HG02623 (cell line): ENCODE data around the gene OR1L6.

ENCODE experiments used
- ATAC-seq: cut with Tn5 transposase; IDR thresholded peaks from one replicate; pipeline ENCODE4 v1.9.1; 2021; ENCODE audit warnings: moderate library complexity; ENCODE audit not compliant: unreplicated experiment

Gene OR1L6, protein sequence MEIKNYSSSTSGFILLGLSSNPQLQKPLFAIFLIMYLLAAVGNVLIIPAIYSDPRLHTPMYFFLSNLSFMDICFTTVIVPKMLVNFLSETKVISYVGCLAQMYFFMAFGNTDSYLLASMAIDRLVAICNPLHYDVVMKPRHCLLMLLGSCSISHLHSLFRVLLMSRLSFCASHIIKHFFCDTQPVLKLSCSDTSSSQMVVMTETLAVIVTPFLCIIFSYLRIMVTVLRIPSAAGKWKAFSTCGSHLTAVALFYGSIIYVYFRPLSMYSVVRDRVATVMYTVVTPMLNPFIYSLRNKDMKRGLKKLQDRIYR

DNA sequence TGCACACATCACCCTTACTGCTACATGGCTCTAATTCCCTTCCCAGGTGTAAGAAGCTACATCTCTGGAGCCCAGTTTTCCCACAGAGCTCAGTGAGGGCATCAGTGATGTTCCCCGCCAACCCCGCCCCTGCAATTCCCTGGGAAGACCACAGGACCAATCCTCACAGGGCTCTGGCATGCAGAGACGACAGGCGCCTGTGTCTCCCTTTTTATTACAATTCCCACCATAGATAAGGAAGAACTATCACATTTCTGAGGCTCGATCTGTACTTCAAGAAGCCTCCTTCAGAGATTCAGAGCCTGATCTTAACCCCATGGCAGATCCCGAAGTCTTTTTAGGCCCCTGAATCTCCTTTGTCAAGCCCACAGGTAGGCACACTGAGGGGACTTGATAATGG is at the start of gene OR1L6:
TSS of gene OR1L6 (plus strand) at position 301 of the 400 bp plus-strand sequence. CDS start 7,545 bp downstream, outside the sequence.
- no peak for ATAC-seq

DNA sequence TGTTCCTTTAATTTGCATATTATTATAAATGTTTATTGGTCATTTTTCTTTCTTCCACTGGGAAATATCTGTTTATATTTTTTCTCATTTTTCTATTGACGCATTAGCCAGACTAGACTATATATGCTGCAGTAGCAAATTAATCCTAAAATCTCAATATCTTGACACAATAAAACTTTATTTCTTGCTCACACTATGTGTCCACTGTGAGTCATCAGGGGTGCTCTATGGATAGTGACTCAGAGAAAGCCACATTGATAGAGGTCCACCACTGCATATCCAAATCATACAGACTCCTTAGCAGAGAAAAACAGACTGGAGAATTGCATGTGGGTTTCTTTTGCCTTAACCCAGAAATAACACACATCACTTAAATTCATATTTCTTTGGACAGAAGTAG is 46.4 kb upstream of the OR1L6 start:
- ATAC-seq, result no peak

DNA sequence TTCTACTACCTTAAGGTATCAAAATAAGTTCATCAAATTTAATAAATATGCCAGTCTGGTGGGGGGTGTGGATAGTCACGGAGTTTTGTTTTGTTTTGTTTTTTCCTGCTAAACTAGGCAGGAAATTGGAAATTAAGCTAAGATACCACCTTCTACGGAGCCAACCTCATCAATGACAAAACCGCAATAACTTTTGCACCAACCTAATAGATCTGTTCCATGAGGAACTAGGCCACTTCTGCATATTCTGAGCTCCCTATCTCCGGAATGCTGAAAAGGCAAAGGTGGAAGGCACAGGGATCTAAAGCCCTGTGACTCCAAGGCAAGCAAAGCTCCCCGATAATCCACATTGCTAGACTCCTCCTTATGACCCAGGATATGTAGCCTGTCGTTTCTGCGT is 24.1 kb upstream of the OR1L6 start:
- no peak for ATAC-seq

DNA sequence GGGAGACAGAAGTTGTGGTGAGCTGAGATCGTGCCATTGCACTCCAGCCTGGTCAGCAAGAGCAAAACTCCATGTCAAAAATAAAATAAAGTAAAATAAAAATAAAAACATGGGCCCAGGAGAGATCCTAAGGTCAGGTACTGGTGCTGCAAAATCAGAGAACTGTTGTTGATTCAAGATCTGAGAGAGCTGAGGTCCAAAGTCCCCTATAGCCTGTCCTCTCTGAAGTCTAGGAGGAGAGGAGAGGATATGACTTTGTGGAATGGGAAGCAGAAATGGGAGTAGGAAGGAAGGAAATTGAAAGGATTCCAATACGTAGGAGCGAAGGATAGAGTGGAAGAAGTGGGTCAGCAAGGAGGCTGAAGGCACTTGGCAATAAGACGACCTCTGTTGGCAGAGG is 22.9 kb upstream of the OR1L6 start:
- ATAC-seq, result no peak

DNA sequence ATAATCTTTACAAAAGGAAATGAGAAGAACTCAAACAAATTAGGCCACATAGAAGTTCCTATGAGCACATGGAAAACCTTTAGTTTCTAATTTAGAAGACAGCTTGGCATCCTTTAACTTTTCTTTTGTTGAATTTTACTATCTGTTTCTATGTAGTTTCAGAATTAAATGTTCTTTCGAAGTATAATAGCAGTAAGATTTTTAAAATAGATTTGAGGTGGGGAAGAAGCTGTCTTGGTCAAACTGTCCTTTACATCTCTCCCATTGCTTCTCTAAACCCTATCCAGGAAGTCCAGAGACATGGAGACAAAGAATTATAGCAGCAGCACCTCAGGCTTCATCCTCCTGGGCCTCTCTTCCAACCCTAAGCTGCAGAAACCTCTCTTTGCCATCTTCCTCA is 18.4 kb upstream of the OR1L6 start, which contains the start of gene OR1L4:
TSS of gene OR1L4 (plus strand) at position 301 of the 400 bp plus-strand sequence. CDS start at position 301, 0 bp downstream.
- ATAC-seq, result no peak

DNA sequence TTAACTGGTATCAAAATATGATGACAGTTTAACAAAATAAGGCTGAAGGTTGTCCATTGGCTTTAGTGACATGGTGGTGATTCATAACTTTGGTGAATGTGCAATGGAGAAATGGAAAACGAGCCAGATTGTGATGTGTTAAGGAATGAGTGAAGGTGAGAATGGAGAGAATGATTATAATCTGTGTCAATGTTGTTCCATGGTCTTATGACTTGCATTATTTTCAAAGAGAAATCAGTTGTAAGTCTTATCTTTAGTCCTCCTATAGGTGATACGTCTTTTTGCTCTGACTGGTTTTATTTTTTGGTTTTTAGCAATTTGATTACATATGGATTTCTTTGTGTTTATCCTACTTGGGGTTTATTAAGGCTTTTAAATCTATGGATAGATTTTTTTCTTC is 12.7 kb downstream of the OR1L6 start:
- no peak for ATAC-seq

DNA sequence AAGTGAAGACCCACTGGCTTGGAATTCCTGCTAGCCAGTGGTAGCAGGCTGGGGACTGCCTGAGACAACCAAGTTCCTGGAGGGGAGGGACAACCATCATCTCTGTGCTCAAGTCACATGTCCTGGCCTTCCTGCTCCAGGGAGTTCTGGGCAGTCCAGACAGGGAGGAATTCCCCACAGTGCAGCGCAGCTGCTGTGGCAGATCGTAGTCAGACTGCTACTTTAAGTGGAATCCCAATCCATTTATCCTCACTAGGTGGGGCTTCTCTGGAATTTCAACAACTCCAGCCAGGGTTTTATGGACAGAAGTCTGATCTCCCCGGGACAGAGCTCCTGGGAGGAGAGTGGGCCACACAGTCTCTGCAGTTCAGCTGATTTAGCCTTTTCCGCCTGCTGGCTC is 25.7 kb downstream of the OR1L6 start:
- ATAC-seq, result no peak

DNA sequence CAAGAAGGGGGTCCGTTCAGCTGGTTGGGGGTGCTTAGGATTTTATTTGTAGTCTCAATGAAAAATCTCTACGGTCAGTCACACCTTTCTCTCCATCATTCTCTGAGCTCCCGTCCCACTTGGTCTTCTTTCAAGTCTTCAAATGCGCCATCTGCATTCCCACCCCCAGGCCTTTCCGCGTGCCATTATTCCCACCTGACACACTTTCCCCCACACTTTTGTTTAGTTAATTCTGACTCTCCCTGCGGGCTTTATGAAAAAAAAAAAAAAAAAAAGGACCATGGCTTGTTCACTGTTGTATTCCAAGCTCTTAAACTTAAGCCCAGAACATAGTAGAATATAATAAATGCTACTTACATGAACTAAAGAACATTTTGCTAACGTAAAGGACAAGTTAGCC is 34.9 kb downstream of the OR1L6 start:
- no peak for ATAC-seq

DNA sequence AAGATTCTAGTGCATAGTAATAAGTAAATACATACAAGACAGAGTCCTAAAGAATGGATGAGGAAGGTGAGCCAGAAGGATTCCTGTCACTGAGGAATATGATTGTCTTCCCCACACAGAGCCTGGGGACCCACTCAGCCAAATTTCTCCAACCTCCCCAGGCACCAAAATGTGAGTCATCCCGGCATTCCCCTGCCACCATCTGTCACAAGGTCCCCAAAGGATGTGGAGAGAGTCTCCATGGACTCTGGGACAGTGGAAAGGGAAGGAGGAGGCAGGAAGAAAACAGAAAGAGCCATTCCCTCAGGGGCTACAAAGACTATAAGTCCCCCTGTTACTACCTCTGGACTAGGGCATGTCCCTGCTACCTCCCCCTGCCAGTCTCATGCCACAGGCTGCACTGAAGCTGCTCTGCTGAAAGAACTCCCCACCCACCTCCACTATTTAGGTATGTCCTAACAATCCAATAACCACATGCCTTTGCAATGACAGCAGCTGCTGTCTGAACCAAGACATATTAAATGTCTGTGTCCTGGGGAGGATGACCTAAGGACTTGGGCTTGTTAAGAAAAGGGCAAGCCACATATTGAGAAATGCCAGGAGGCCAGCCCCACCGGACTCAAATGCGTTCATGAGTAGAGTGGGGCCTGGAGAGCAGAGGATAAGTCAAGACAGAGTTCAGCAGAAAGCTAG is 36.0 kb downstream of the OR1L6 start:
- ATAC-seq, result no peak

DNA sequence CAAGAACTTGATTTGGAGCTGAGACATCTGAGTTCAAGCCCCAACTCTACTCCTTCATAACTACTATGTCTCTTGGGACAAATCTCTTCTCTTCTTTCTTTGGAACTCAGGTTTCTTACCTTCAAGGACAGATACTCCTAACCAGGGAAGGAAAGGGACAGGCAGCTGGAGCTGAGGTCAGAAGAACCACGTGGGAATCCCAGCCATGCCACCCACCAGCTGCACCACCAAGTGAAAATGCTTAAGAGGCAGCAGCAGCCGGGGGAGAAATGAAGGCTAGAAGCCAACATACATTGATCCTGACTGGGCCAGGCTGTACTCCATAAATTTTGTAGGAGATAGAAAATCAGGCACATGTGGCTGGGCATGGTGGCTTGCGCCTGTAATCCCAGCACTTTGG is 37.1 kb downstream of the OR1L6 start:
- ATAC-seq, result no peak

DNA sequence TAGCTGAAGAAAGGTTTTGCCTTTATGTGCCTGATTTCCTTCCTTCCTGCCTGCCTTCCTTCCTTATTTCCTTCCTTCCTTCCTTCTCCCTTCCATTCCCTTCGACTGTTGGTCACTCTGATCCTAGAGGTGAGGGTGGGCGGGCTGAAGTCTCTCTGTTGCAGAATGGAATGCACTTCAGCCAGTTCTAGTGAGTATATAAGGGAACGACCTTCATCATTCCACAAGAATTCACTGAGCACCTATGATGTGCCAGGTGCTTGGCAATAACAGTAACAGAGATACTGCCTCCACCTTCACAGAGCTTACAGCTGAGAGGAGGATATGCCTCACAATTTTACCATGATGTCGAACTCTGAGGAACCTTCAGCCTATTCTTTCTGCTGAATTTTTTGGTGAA is 37.9 kb downstream of the OR1L6 start:
- ATAC-seq, result no peak

DNA sequence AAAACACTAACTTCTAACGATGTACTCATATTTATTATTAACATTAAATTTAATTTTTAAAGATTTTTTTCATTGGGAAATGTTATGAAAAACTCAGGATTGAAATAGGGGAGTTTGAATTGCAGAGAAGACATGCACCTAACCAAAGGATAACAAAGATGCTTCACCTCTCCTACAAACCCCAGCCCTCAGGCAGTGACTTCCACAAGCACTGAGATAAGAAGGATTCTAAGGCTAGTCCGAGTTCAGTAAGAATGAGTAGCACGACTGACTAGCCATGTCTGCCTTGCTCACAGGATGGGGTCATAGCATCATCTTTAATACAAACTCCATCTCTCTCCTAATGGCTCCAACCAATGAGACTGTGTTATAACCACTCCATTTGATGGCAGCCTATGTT is 39.6 kb downstream of the OR1L6 start:
- ATAC-seq, result no peak

DNA sequence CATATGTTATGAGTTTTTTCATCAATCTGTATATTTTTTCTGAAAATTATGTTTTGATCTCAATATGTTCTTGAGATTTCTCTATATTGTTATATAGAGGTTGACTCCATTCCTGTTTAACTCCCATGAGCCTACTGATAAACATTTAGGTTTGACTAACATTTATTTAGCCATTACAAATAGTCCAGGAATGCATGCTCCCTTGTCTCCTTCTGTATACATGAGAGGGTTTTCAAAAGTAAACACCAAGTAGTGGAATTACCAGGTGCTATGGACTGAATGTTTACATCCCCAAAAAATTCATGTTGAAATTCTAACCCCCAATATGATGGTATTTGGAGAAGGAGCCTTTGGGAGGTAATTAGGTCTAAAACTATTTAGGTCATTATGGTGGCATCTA is 43.2 kb downstream of the OR1L6 start:
- ATAC-seq, result no peak

DNA sequence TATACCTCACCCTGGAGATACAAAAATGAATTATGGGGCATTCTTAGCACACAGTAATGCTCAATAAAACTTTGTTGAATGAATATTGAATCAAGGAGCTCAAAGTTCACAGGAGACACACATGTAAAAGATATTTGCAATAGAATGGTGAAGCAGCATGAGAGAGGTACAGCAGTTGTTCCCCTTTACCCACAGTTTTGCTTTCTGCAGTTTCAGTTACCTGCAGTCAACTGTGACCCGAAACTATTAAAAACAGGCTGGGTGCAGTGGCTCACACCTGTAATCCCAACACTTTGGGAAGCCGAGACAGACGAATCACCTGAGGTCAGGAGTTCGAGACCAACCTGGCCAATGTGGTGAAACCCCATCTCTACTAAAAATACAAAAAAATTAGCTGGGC is 44.2 kb downstream of the OR1L6 start:
- no peak for ATAC-seq

DNA sequence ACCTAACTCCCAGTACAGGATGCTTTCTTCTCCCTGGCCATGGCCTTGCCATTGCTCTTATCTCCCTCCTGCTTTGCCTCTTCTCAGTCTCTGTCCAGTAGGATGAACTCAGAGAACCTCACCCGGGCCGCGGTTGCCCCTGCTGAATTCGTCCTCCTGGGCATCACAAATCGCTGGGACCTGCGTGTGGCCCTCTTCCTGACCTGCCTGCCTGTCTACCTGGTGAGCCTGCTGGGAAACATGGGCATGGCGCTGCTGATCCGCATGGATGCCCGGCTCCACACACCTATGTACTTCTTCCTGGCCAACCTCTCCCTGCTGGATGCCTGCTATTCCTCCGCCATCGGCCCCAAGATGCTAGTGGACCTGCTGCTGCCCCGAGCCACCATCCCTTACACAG is 46.7 kb downstream of the OR1L6 start, which contains the start of gene OR5C1:
TSS of gene OR5C1 (plus strand) at position 103 of the 400 bp plus-strand sequence. CDS start at position 103, 0 bp downstream.
- ATAC-seq, result no peak

DNA sequence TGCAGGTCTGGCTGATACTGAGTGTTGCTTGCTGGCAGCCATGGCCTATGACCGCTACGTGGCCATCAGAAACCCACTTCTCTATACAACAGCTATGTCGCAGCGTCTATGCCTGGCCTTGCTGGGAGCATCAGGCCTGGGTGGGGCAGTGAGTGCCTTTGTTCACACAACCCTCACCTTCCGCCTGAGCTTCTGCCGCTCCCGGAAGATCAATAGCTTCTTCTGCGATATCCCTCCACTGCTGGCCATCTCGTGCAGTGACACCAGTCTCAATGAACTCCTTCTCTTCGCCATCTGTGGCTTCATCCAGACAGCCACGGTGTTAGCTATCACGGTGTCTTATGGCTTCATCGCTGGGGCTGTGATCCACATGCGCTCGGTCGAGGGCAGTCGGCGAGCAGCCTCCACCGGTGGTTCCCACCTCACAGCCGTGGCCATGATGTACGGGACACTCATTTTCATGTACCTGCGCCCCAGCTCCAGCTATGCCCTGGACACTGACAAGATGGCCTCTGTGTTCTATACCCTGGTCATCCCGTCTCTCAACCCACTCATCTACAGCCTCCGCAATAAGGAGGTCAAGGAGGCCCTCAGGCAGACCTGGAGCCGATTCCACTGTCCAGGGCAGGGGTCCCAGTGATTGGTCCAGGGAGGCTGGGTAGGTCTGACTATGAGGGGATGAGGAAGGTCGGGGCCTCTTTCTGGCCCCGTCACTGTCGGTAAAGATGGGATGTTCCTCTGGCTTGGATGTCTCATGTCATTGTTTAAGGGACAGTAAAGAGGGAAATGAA is 47.3 kb downstream of the OR1L6 start:
- ATAC-seq, result no peak

DNA sequence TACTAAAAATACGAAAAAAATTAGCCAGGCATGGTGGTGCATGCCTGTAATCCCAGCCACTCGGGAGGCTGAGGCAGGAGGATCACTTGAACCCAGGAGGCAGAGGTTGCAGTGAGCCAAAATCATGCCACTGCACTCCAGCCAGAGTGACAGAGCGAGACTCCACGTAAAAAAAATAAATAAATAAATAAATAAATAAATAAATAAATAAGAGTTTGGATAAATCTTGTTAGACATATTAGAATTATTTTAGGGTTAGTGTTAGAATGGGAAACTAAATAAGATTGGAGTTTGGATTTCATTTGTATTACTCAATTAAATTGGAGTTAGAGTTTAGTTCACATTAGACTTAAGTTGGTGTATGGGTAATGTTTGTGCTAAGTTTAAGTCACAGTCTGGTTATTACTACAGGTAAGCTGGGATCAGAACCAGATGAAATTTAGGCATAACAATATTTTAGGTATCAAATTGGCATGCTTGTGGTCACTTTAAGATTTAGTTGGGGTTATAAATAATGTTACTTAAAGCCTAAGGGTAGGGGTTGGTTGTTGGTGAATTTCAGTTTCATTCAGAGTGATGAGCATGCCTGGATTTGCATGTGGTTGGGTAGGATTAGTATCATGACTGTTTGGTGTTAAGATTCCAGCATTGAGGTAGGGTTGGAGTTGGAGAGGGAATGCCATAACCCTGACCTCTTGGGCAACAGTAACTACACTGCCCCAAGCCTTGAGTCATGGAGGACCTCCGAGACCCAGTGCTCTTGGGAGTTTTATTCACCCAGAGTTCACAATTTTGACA is 50.0 kb downstream of the OR1L6 start:
- no peak for ATAC-seq

DNA sequence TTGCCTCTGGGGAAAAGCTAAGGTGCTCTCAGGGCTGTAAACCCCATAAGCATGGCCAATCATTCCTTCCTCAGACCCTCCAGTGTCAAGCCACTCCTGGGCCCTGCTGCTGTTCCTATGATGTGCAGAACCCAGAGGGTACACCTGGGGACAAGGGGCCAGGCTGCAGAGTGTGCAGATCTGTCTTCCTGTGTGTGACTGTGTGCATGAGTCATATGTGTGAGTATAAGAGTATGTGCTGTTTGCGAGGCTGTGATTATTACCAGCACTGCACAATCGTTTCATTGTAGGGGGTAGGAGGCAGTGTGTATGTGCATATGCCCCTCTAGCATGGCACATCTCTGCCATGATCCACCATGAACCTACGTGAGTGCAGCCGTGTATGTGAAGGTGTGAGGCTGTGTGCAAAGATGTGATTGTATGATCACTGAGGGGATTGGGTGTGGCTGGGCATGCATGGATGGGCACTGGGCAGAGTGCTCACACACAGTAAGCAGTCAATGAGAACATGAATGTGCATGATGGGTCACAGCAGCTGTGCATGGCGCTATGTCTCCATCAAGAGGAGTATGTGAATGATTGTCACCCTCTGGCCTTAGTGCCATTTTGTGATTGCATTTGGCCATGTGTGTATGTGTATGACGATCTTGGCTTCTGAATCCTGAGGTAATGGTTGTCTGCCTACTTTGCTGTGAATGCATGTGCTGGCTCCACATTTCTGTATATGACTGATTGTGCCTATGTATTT is 55.4 kb downstream of the OR1L6 start:
- ATAC-seq, result no peak
